Keratinocyte (primary cell): Measurements from ENCODE around the gene VPS13C. TPM values are rescaled to one million over a fixed set of nuclear protein-coding genes. Genes with fewer than 3 reads are reported as not detected.

Source experiments
- DNase-seq: peaks from one replicate; pipeline ENCODE4 v3.0.0-alpha.2; 2011; ENCODE audit warnings: low read depth, missing footprints, low spot score
- FAIRE-seq: peaks from 2 replicates; lab custom pipeline; 2011; peaks lifted over from hg19 to GRCh38; lab: Jason Lieb, UNC
- H2AFZ ChIP-seq: 2 replicates; pipeline ENCODE4 v1.6.0; 2012; ENCODE audit warnings: low read length, control low read depth, inconsistent platforms; ENCODE audit not compliant: control insufficient read depth
- H3K27ac ChIP-seq: 2 replicates; pipeline ENCODE4 v1.5.1; 2011; ENCODE audit warnings: low read length; ENCODE audit not compliant: control insufficient read depth, insufficient read depth
- H3K27me3 ChIP-seq: 3 replicates; pipeline ENCODE4 v1.6.0; 2011; ENCODE audit warnings: low read length; ENCODE audit not compliant: control insufficient read depth, insufficient read depth; ENCODE audit errors: extremely low read depth
- H3K36me3 ChIP-seq, 2 experiments: 2 replicates in 1 of 2; 3 replicates in 1 of 2; pipeline ENCODE4 v1.5.1; 2011; ENCODE audit warnings: low read length in 2 of 2, mild to moderate bottlenecking in 1 of 2; ENCODE audit not compliant: control insufficient read depth in 2 of 2, insufficient read depth in 2 of 2; ENCODE audit errors: extremely low read depth in 1 of 2
- H3K4me1 ChIP-seq: 3 replicates; pipeline ENCODE4 v1.5.1; 2011; ENCODE audit warnings: low read length; ENCODE audit not compliant: control insufficient read depth, insufficient read depth; ENCODE audit errors: extremely low read depth
- H3K4me2 ChIP-seq: 3 replicates; pipeline ENCODE4 v1.6.0; 2011; ENCODE audit warnings: low read depth, low read length; ENCODE audit not compliant: control insufficient read depth, insufficient read depth; ENCODE audit errors: extremely low read depth
- H3K4me3 ChIP-seq, 3 experiments: fragments of 200-600 bp in 1 of 3; sonication (generic) in 1 of 3; 2 replicates in 2 of 3; 3 replicates in 1 of 3; pipeline ENCODE4 v1.5.1; 2011 to 2016; ENCODE audit warnings: low read length in 3 of 3, mild to moderate bottlenecking in 3 of 3, control low read depth in 2 of 3, inconsistent platforms in 1 of 3, low read depth in 1 of 3, mixed read lengths in 1 of 3, mixed run types in 1 of 3, moderate library complexity in 1 of 3; ENCODE audit not compliant: control insufficient read depth in 2 of 3, insufficient read depth in 2 of 3; ENCODE audit errors: extremely low read depth in 1 of 3
- H3K79me2 ChIP-seq: 2 replicates; pipeline ENCODE4 v1.6.0; 2012; ENCODE audit warnings: low read length; ENCODE audit not compliant: control insufficient read depth, insufficient read depth
- H3K9ac ChIP-seq: 3 replicates; pipeline ENCODE4 v1.6.0; 2011; ENCODE audit warnings: low read length; ENCODE audit not compliant: control insufficient read depth, insufficient read depth; ENCODE audit errors: extremely low read depth
- H3K9me1 ChIP-seq: 3 replicates; pipeline ENCODE4 v1.6.0; 2011; ENCODE audit warnings: low read length; ENCODE audit not compliant: control insufficient read depth, insufficient read depth; ENCODE audit errors: extremely low read depth
- H3K9me3 ChIP-seq: 2 replicates; pipeline ENCODE4 v1.5.1; 2012; ENCODE audit warnings: low read depth, low read length; ENCODE audit not compliant: control insufficient read depth
- H4K20me1 ChIP-seq: 3 replicates; pipeline ENCODE4 v1.6.0; 2011; ENCODE audit warnings: low read length; ENCODE audit not compliant: control insufficient read depth, insufficient read depth; ENCODE audit errors: extremely low read depth
- CTCF ChIP-seq, 3 experiments: IDR thresholded peaks in 1 of 3; conservative IDR thresholded peaks in 1 of 3; optimal IDR thresholded peaks in 1 of 3; 2 replicates in 2 of 3; 3 replicates in 1 of 3; pipeline versions ENCODE3 to v1.5.1; 2011; ENCODE audit warnings: low read length in 3 of 3, mild to moderate bottlenecking in 3 of 3, moderate library complexity in 2 of 3, control low read depth in 1 of 3, inconsistent platforms in 1 of 3; ENCODE audit not compliant: insufficient read depth in 2 of 3; ENCODE audit errors: extremely low read depth in 1 of 3
- EZH2 ChIP-seq: IDR thresholded peaks from one replicate; pipeline ENCODE4 v1.6.1; 2012; ENCODE audit warnings: inconsistent platforms, mild to moderate bottlenecking, low read length, moderate library complexity
- dilution Hi-C: fragments of 300-500 bp; cut with MboI; formaldehyde crosslinking; loops from one replicate; pipeline ENCODE4 v1.7.0; 2020; ENCODE audit warnings: low sequenced_read_pairs; ENCODE audit not compliant: extremely low pct_ligation_motif_present
- polyA plus RNA-seq, 5 experiments: library from polyadenylated mRNA; depleted of rRNA in 3 of 5; stranded (reverse) in 3 of 5; stranded (forward) in 1 of 5; unstranded in 1 of 5; fragments of >200 nt; gene quantifications; 1 replicate in 1 of 5; 2 replicates in 3 of 5; 3 replicates in 1 of 5; pipeline versions ENCODE4 v1.2.1 to v1.2.3, GENCODE V29; 2011 to 2012; ENCODE audit warnings: missing spikeins in 2 of 5, low read depth in 1 of 5, low replicate concordance in 1 of 5

Gene VPS13C
- polyA plus RNA-seq, 1 donor (not counting 4 experiments of a cell fraction or from before 2014, with no cell fraction given): 13.5 TPM

- dilution Hi-C loops: no loop called here
- no peak for FAIRE-seq
- Histone ChIP-seq H3K4me2 (no peak overlapping the region), H3K36me3 (no peaks in the 10 kb centered on the region), H3K27ac (no peak overlapping the region), H3K9me3 (no peaks in the 10 kb centered on the region), H3K79me2 (no peaks in the 10 kb centered on the region), H3K9ac (no peak overlapping the region), H4K20me1 (no peaks in the 10 kb centered on the region), H3K4me3 (no peak overlapping the region), H3K27me3 (no peaks in the 10 kb centered on the region), H2AFZ (no peak overlapping the region), H3K9me1 (no peaks in the 10 kb centered on the region), H3K4me1 (no peaks in the 10 kb centered on the region)
- no peak for DNase-seq
- no peak for TF ChIP-seq CTCF (optimal IDR thresholded peaks at IDR 0.05 in 1 of 3, IDR thresholded peaks at IDR 0.05 in 1 of 3, conservative IDR thresholded peaks at IDR 0.05 in 1 of 3; ENCODE audit: extremely low read depth in 1 of 3, insufficient read depth in 2 of 3, low read length in 3 of 3)
- TF ChIP-seq EZH2: no peak
Measured at GRCh38 chr15:61989667-61990066, 70.6 kb downstream of the VPS13C start.

GRCh38 chr15:61987824-61988223 lies 72.4 kb downstream of the VPS13C start:
- no peak for FAIRE-seq
- H3K9me3 ChIP-seq: no peaks in the 10 kb centered on the region
- peaks cover under 1% of the 10 kb centered on the region for H3K4me1 ChIP-seq
- no peak overlapping the region for H3K4me2 ChIP-seq
- H3K79me2 ChIP-seq: no peaks in the 10 kb centered on the region
- H3K9ac ChIP-seq: no peak overlapping the region
- H3K27me3 ChIP-seq: no peaks in the 10 kb centered on the region
- no peak overlapping the region for H3K27ac ChIP-seq
- no peaks in the 10 kb centered on the region for H4K20me1 ChIP-seq
- no peak overlapping the region for H3K4me3 ChIP-seq
- dilution Hi-C loops: no loop called here
- H3K9me1 ChIP-seq: no peaks in the 10 kb centered on the region
- TF ChIP-seq CTCF (optimal IDR thresholded peaks at IDR 0.05 in 1 of 3, IDR thresholded peaks at IDR 0.05 in 1 of 3, conservative IDR thresholded peaks at IDR 0.05 in 1 of 3; ENCODE audit: extremely low read depth in 1 of 3, insufficient read depth in 2 of 3, low read length in 3 of 3): no peak
- TF ChIP-seq EZH2: no peak
- no peak for DNase-seq
- no peak overlapping the region for H2AFZ ChIP-seq
- H3K36me3 ChIP-seq: no peaks in the 10 kb centered on the region
